ENCODE results near the gene PDHX.

Gene PDHX

GRCh38 chr11:34928268-34928959 lies 12.0 kb downstream of the PDHX start:
- Histone ChIP-seq H3K36me3 (ENCODE audit: control insufficient read depth in 1 of 2, insufficient read depth in 2 of 2, low read length in 2 of 2) (peaks cover 3 to 8% of the 10 kb centered on the region in 2 donors), H3K4me1 (ENCODE audit: control insufficient read depth in 1 of 2, insufficient read depth in 2 of 2, low read length in 2 of 2) (peaks cover 2 to 33% of the 10 kb centered on the region in 2 donors), H3K27me3 (ENCODE audit: control insufficient read depth in 1 of 2, insufficient read depth in 2 of 2, low read length in 2 of 2) (no peaks in the 10 kb centered on the region), H3K9ac (ENCODE audit: low read depth in 1 of 2, low read length in 2 of 2) (no peak overlapping the region), H3K27ac (ENCODE audit: low read depth, low read length) (no peak overlapping the region), H3K4me3 (ENCODE audit: low read depth in 1 of 2, low read length in 2 of 2) (no peak overlapping the region), H3K9me3 (ENCODE audit: control insufficient read depth in 1 of 2, low read length in 2 of 2) (no peaks in the 10 kb centered on the region)

- Histone ChIP-seq H3K4me1 (ENCODE audit: control insufficient read depth in 1 of 2, insufficient read depth in 2 of 2, low read length in 2 of 2) (peaks cover 2 to 33% of the 10 kb centered on the region in 2 donors), H3K9ac (ENCODE audit: low read depth in 1 of 2, low read length in 2 of 2) (no peak overlapping the region), H3K9me3 (ENCODE audit: control insufficient read depth in 1 of 2, low read length in 2 of 2) (no peaks in the 10 kb centered on the region), H3K4me3 (ENCODE audit: low read depth in 1 of 2, low read length in 2 of 2) (no peak overlapping the region), H3K36me3 (ENCODE audit: control insufficient read depth in 1 of 2, insufficient read depth in 2 of 2, low read length in 2 of 2) (peaks cover 3 to 9% of the 10 kb centered on the region in 2 donors), H3K27me3 (ENCODE audit: control insufficient read depth in 1 of 2, insufficient read depth in 2 of 2, low read length in 2 of 2) (no peaks in the 10 kb centered on the region), H3K27ac (ENCODE audit: low read depth, low read length) (no peak overlapping the region)
Observed at GRCh38 chr11:34928960-34929680, 12.7 kb downstream of the PDHX start.

GRCh38 chr11:34929794-34930763 lies 13.7 kb downstream of the PDHX start:
- Histone ChIP-seq H3K9ac (ENCODE audit: low read depth in 1 of 2, low read length in 2 of 2) (no peak overlapping the region), H3K4me3 (ENCODE audit: low read depth in 1 of 2, low read length in 2 of 2) (no peak overlapping the region), H3K9me3 (ENCODE audit: control insufficient read depth in 1 of 2, low read length in 2 of 2) (no peaks in the 10 kb centered on the region), H3K27ac (ENCODE audit: low read depth, low read length) (no peak overlapping the region), H3K27me3 (ENCODE audit: control insufficient read depth in 1 of 2, insufficient read depth in 2 of 2, low read length in 2 of 2) (no peaks in the 10 kb centered on the region), H3K36me3 (ENCODE audit: control insufficient read depth in 1 of 2, insufficient read depth in 2 of 2, low read length in 2 of 2) (peaks cover 3 to 9% of the 10 kb centered on the region in 2 donors), H3K4me1 (ENCODE audit: control insufficient read depth in 1 of 2, insufficient read depth in 2 of 2, low read length in 2 of 2) (peaks cover 2 to 33% of the 10 kb centered on the region in 2 donors)

- Histone ChIP-seq H3K36me3 (ENCODE audit: control insufficient read depth in 1 of 2, insufficient read depth in 2 of 2, low read length in 2 of 2) (peaks cover 3 to 12% of the 10 kb centered on the region in 2 donors), H3K4me1 (ENCODE audit: control insufficient read depth in 1 of 2, insufficient read depth in 2 of 2, low read length in 2 of 2) (no peaks in the 10 kb centered on the region), H3K27ac (ENCODE audit: low read depth, low read length) (no peak overlapping the region), H3K9me3 (ENCODE audit: control insufficient read depth in 1 of 2, low read length in 2 of 2) (no peaks in the 10 kb centered on the region), H3K4me3 (ENCODE audit: low read depth in 1 of 2, low read length in 2 of 2) (no peak overlapping the region), H3K27me3 (ENCODE audit: control insufficient read depth in 1 of 2, insufficient read depth in 2 of 2, low read length in 2 of 2) (no peaks in the 10 kb centered on the region), H3K9ac (ENCODE audit: low read depth in 1 of 2, low read length in 2 of 2) (no peak overlapping the region)
Observed at GRCh38 chr11:34936945-34937629, 20.7 kb downstream of the PDHX start.

GRCh38 chr11:34938611-34939010 lies 22.2 kb downstream of the PDHX start:
- H3K27me3 ChIP-seq (ENCODE audit: control insufficient read depth in 1 of 2, insufficient read depth in 2 of 2, low read length in 2 of 2): no peaks in the 10 kb centered on the region
- H3K9ac ChIP-seq (ENCODE audit: low read depth in 1 of 2, low read length in 2 of 2): no peak overlapping the region
- no peaks in the 10 kb centered on the region for H3K4me1 ChIP-seq (ENCODE audit: control insufficient read depth in 1 of 2, insufficient read depth in 2 of 2, low read length in 2 of 2)
- no peak overlapping the region for H3K4me3 ChIP-seq (ENCODE audit: low read depth in 1 of 2, low read length in 2 of 2)
- no peaks in the 10 kb centered on the region for H3K9me3 ChIP-seq (ENCODE audit: control insufficient read depth in 1 of 2, low read length in 2 of 2)
- no peak overlapping the region for H3K27ac ChIP-seq (ENCODE audit: low read depth, low read length)
- H3K36me3 ChIP-seq (ENCODE audit: control insufficient read depth in 1 of 2, insufficient read depth in 2 of 2, low read length in 2 of 2): peaks cover 0 to 3% of the 10 kb centered on the region in 2 donors

- no peaks in the 10 kb centered on the region for H3K9me3 ChIP-seq (ENCODE audit: control insufficient read depth in 1 of 2, low read length in 2 of 2)
- no peak overlapping the region for H3K4me3 ChIP-seq (ENCODE audit: low read depth in 1 of 2, low read length in 2 of 2)
- H3K36me3 ChIP-seq (ENCODE audit: control insufficient read depth in 1 of 2, insufficient read depth in 2 of 2, low read length in 2 of 2): peaks cover 0 to 3% of the 10 kb centered on the region in 2 donors
- H3K27ac ChIP-seq (ENCODE audit: low read depth, low read length): no peak overlapping the region
- H3K27me3 ChIP-seq (ENCODE audit: control insufficient read depth in 1 of 2, insufficient read depth in 2 of 2, low read length in 2 of 2): no peaks in the 10 kb centered on the region
- H3K4me1 ChIP-seq (ENCODE audit: control insufficient read depth in 1 of 2, insufficient read depth in 2 of 2, low read length in 2 of 2): no peaks in the 10 kb centered on the region
- no peak overlapping the region for H3K9ac ChIP-seq (ENCODE audit: low read depth in 1 of 2, low read length in 2 of 2)
Observed at GRCh38 chr11:34940026-34940677, 23.7 kb downstream of the PDHX start.

- Histone ChIP-seq H3K27me3 (ENCODE audit: control insufficient read depth in 1 of 2, insufficient read depth in 2 of 2, low read length in 2 of 2) (no peaks in the 10 kb centered on the region), H3K36me3 (ENCODE audit: control insufficient read depth in 1 of 2, insufficient read depth in 2 of 2, low read length in 2 of 2) (peaks cover 0 to 3% of the 10 kb centered on the region in 2 donors), H3K27ac (ENCODE audit: low read depth, low read length) (no peak overlapping the region), H3K4me1 (ENCODE audit: control insufficient read depth in 1 of 2, insufficient read depth in 2 of 2, low read length in 2 of 2) (no peaks in the 10 kb centered on the region), H3K4me3 (ENCODE audit: low read depth in 1 of 2, low read length in 2 of 2) (no peak overlapping the region), H3K9ac (ENCODE audit: low read depth in 1 of 2, low read length in 2 of 2) (no peak overlapping the region), H3K9me3 (ENCODE audit: control insufficient read depth in 1 of 2, low read length in 2 of 2) (no peaks in the 10 kb centered on the region)
Observed at GRCh38 chr11:34941688-34942087, 25.3 kb downstream of the PDHX start.

- Histone ChIP-seq H3K9ac (ENCODE audit: low read depth in 1 of 2, low read length in 2 of 2) (no peak overlapping the region), H3K36me3 (ENCODE audit: control insufficient read depth in 1 of 2, insufficient read depth in 2 of 2, low read length in 2 of 2) (peaks cover 0 to 6% of the 10 kb centered on the region in 2 donors), H3K27ac (ENCODE audit: low read depth, low read length) (no peak overlapping the region), H3K4me1 (ENCODE audit: control insufficient read depth in 1 of 2, insufficient read depth in 2 of 2, low read length in 2 of 2) (no peaks in the 10 kb centered on the region), H3K9me3 (ENCODE audit: control insufficient read depth in 1 of 2, low read length in 2 of 2) (no peaks in the 10 kb centered on the region), H3K4me3 (ENCODE audit: low read depth in 1 of 2, low read length in 2 of 2) (no peak overlapping the region), H3K27me3 (ENCODE audit: control insufficient read depth in 1 of 2, insufficient read depth in 2 of 2, low read length in 2 of 2) (no peaks in the 10 kb centered on the region)
Observed at GRCh38 chr11:34944692-34945091, 28.3 kb downstream of the PDHX start.

- Histone ChIP-seq H3K9ac (ENCODE audit: low read depth in 1 of 2, low read length in 2 of 2) (no peak overlapping the region), H3K4me3 (ENCODE audit: low read depth in 1 of 2, low read length in 2 of 2) (no peak overlapping the region), H3K27me3 (ENCODE audit: control insufficient read depth in 1 of 2, insufficient read depth in 2 of 2, low read length in 2 of 2) (no peaks in the 10 kb centered on the region), H3K4me1 (ENCODE audit: control insufficient read depth in 1 of 2, insufficient read depth in 2 of 2, low read length in 2 of 2) (peaks cover 0 to 3% of the 10 kb centered on the region in 2 donors), H3K27ac (ENCODE audit: low read depth, low read length) (no peak overlapping the region), H3K9me3 (ENCODE audit: control insufficient read depth in 1 of 2, low read length in 2 of 2) (no peaks in the 10 kb centered on the region), H3K36me3 (ENCODE audit: control insufficient read depth in 1 of 2, insufficient read depth in 2 of 2, low read length in 2 of 2) (peaks cover 0 to 3% of the 10 kb centered on the region in 2 donors)
Observed at GRCh38 chr11:34948696-34949095, 32.3 kb downstream of the PDHX start.

Data from duodenal mucosa (tissue), 2 donors.